ENCODE measurements around the gene AIP.
A peak's percentile ranks its signal among the peaks of the same experiment; 100 is the strongest.
"Not testable (repeated sequence)": the region's sequence is repeated elsewhere in the genome, so short reads cannot be mapped to it uniquely, and the experiment has no call there.

AIP gene

GRCh38 chr11:67468759-67469507, 13.9 kb upstream of the AIP start, which contains the start of gene TMEM134:
Gene TMEM134, minus strand, starts transcription at chr11:67469251. Its CDS starts 59 bp downstream, at chr11:67469192.
- peak; percentile 97 for DNase-seq (ENCODE audit: low spot score)

- DNase-seq (ENCODE audit: low spot score) = no peak
Observed at GRCh38 chr11:67469508-67469811, 13.4 kb upstream of the AIP start.

- no peak for DNase-seq (ENCODE audit: low spot score)
Observed at GRCh38 chr11:67470337-67471002, 12.4 kb upstream of the AIP start.

GRCh38 chr11:67472882-67473281, 9.9 kb upstream of the AIP start:
- no peak for DNase-seq (ENCODE audit: low spot score)

GRCh38 chr11:67476692-67477091, 6.1 kb upstream of the AIP start:
- DNase-seq (ENCODE audit: low spot score) = not testable (repeated sequence)

- not testable (repeated sequence) for DNase-seq (ENCODE audit: low spot score)
Observed at GRCh38 chr11:67477344-67478050, 5.3 kb upstream of the AIP start.

- no peak for DNase-seq (ENCODE audit: low spot score)
Observed at GRCh38 chr11:67482275-67482826, 475 bp upstream of the AIP start.

GRCh38 chr11:67483831-67484665, 1.2 kb downstream of the AIP start:
- DNase-seq (ENCODE audit: low spot score) = no peak

- no peak for DNase-seq (ENCODE audit: low spot score)
Observed at GRCh38 chr11:67484847-67485311, 2.1 kb downstream of the AIP start.

GRCh38 chr11:67485873-67486361, 3.1 kb downstream of the AIP start:
- not testable (repeated sequence) for DNase-seq (ENCODE audit: low spot score)

- no peak for DNase-seq (ENCODE audit: low spot score)
Observed at GRCh38 chr11:67486481-67487195, 3.8 kb downstream of the AIP start.

GRCh38 chr11:67489203-67489884, 6.5 kb downstream of the AIP start:
- no peak for DNase-seq (ENCODE audit: low spot score)

- DNase-seq (ENCODE audit: low spot score) = no peak
Observed at GRCh38 chr11:67489885-67490726, 7.3 kb downstream of the AIP start.

- no peak for DNase-seq (ENCODE audit: low spot score)
Observed at GRCh38 chr11:67490727-67491065, 7.9 kb downstream of the AIP start.

- no peak for DNase-seq (ENCODE audit: low spot score)
Observed at GRCh38 chr11:67491276-67492068, 8.6 kb downstream of the AIP start.

- DNase-seq (ENCODE audit: low spot score) = no peak
Observed at GRCh38 chr11:67492069-67492727, 9.4 kb downstream of the AIP start.

GRCh38 chr11:67492801-67493547, 10.1 kb downstream of the AIP start:
- DNase-seq (ENCODE audit: low spot score) = no peak
